Stimulated activated CD4-positive, alpha-beta T cell treated with anti-CD3 and anti-CD28 coated beads, TNF-alpha, amount 100 ng/mL, for 48 hours (primary cell): ENCODE results near the gene XPO4.
"Not testable (repeated sequence)": the region's sequence is repeated elsewhere in the genome, so short reads cannot be mapped to it uniquely, and the experiment has no call there.

Source experiments
- DNase-seq, 3 donors: peaks; one replicate each; pipeline ENCODE4 v3.0.0-alpha.2; 2020; ENCODE audit warnings: low read depth in 3 of 3

The XPO4 gene

GRCh38 chr13:20891034-20891433 lies 11.5 kb downstream of the XPO4 start:
- DNase-seq, result no peak

DNA sequence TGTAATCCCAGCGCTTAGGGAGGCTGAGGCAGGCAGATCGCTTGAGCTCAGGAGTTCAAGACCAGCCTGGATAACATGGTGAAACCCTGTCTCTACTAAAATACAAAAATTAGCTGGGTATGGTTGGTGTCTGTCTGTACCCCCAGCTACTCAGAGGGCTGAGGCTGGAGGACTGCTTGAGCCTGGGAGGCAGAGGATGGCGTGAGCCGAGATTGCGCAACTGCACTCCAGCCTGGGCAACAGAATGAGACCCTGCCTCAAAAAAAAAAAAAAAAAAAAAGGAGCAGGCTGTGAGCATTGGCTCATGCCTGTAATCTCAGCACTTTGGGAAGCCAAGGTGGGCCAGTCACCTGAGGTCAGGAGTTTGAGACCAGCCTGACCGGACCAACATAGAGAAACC lies 12.0 kb downstream of the XPO4 start:
- DNase-seq, result not testable (repeated sequence)

- DNase-seq, result no peak
Measured at GRCh38 chr13:20882206-20882605, 20.3 kb downstream of the XPO4 start.

DNA sequence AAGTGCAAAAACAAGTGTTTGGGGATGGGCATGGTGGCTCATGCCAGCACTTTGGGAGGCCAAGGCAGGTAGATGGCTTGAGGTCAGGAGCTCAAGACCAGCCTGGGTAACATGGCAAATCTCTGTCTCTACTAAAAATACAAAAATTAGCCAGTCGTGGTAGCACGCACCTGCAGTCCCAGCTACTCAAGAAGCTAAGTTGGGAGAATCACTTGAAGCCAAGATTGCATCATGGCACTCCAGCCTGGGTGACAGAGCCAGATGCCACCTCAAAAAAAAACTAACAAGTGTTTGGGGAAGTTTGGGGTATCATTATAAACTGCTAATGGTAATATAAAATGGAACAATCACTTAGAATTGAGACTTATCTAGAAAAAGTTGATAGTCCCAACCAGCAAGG lies 24.6 kb downstream of the XPO4 start:
- no peak for DNase-seq

DNA sequence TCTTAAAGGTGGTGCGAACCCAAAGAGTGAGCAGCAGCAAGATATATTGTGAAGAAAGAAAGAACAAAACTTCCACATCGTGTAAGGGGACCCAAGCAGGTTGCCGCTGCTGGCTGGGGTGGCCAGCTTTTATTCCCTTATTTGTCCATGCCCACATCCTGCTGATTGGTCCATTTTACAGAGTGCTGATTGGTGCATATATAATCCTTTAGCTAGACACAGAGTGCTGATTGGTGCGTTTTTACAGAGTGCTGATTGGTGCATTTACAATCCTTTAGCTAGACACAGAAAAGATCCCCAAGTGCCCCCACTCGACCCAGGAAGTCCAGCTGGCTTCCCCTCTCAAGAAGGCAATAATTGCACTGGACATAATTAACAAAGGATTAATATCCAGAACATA lies 25.7 kb downstream of the XPO4 start:
- DNase-seq, result not testable (repeated sequence)

- DNase-seq, result not testable (repeated sequence)
Measured at GRCh38 chr13:20874439-20874838, 28.1 kb downstream of the XPO4 start.

DNA sequence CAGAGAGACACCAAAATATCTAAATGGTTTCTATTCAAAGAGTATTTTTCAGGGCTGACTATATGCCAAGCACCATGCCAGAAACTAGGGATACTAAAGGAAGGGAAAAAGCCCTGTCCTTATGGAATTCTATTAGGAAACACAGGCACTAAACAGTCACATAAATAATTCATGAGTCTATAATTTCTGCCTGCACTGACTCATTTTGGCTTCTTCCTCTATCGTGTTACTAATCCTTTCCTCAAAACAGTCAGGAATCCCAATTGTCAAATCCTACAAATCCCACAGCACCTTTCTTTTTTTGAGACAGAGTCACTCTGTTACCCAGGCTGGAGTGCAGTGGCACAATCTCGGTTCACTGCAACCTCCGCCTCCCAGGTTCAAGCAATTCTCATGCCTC lies 29.2 kb downstream of the XPO4 start:
- DNase-seq, result no peak

- no peak for DNase-seq
Measured at GRCh38 chr13:20870829-20871228, 31.7 kb downstream of the XPO4 start.

- DNase-seq, result no peak
Measured at GRCh38 chr13:20869540-20869939, 33.0 kb downstream of the XPO4 start.

- no peak for DNase-seq
Measured at GRCh38 chr13:20867408-20867807, 35.1 kb downstream of the XPO4 start.

- not testable (repeated sequence) for DNase-seq
Measured at GRCh38 chr13:20861666-20862065, 40.9 kb downstream of the XPO4 start.

DNA sequence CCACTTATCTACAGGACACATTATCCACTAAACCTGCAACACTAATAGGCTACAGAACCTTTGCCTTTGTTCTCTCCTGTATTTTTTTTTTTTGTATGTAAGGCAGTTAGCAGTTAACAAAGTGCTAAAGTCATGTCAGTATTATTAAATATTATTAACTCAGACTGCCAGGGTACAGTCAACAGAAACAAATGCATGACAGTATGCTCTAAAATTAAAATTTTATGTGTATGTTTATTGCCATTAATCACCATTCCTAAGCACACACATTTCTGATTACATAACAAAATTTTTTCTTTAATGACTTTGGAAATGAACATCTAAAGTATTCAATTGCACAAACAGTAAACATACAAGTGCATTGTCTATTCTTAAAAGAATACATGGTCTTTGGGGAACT lies 41.7 kb downstream of the XPO4 start:
- no peak for DNase-seq

DNA sequence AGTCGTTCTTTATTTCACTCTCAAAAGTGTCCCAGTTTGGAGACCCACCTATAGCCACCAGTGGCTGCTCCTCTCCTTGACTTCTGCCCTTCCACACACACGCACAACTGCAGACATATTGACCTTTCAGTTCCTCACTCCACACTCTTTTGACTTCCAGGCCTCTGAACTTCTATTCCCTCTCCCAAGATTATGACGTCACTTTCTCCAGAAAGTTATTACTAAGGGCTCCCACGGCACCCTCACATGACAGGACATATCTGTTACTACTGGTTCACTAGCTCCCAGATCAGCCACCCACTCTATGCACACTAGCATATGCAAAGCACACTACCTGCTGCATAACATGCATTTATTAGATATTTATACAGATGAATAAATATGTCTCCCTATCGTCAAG lies 45.9 kb downstream of the XPO4 start:
- no peak for DNase-seq

DNA sequence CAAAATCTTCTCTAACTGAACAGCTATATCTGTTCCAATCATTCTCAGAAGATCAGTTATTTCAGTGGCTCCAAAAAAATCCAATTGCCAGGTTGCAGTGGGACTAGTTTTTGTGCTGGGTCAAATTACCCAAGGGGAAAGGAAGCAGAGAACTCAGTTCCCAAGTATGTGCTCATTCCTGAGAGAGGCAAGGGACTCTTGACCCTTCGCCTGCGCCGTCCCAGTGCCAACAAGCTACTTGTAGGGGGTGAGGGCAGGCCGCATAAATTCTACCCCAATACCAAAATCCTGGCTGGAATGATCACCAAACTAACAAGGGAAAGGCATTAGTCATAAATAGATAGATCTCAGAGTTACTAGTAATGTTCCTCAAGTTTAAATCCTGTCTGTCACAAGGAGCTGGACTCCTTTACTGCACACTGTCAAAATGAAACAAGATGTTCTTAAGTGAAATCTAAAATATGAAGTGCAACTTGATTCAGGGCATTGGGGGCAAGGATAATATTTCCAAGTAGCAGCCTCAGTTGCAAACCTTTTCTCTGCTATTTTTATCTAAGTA lies 50.6 kb downstream of the XPO4 start:
- DNase-seq, result no peak

DNA sequence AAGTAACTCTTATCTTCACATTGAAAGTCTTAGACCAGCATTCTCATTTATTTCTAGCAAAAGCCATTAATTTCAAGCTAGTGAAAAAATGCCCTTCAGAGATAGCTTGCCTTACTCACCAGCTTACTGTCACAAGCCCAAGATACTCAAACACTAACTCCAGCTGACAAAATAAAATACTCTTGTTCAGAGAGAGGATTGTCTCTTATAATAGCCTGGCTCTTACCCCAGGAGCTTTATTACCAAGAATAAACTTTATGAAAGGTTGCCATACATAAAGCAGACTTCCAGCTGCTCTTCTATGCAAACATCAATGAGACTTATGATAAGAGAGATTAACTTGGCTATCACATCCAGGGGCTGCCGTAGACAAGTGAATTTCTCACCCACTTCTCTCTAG lies 53.6 kb downstream of the XPO4 start:
- DNase-seq, result no peak

GRCh38 chr13:20848203-20848602 lies 54.3 kb downstream of the XPO4 start:
- no peak for DNase-seq

DNA sequence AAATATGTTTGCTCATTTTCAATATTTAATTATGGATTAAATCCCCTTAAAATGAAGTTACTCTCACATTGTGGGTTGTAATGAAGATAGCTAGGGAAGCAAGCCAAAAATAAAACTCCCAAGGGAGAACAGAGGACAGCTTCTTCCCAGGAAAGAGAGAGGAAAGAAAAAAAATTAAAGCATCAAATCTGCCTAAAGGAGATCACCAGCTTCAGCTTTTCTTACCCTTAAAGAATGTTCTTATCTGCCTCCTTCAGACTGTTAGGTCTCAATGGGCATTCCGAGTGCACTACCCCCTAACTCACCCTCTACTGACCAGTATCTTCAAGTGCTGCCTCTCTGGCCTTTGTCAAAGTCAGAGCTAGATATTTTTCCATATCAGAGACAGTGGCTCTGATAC lies 55.2 kb downstream of the XPO4 start:
- no peak for DNase-seq

DNA sequence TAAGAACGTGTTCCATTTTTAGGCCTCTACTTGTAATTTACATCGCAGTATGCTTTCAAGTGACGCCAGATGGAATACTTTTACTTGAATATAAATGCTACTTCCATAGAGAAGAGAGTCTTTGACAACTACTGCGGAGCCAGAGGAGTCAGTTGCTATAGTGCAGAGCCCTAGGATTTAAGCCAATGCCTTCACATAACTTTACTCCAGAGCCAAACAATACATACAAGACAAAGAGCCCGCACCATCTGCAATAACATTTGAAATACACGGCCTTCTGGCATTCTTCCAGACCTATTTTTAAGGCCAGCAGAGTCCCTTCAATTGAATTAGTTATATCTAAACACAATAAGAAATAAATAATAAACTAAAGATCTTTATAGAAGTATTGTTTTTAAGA lies 59.4 kb downstream of the XPO4 start:
- DNase-seq, result no peak

DNA sequence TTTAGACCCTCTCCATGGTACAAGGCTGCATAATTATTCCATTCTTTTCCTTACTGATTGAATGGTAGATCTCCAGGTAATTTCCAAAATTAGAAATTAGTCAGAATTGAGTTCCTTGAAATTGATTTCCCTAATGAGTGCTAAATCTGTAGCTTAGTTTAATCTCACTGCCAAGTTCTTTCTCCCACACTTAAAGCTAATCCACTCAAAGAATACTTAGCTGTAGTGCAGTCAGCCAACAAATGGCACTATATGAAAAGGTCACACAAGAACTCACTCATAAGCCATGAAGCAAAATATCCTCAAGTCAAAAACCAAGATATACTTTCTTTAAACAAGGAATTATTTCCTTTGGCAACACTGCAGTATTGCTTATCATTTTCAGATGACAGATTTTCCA lies 62.0 kb downstream of the XPO4 start:
- DNase-seq, result no peak

DNA sequence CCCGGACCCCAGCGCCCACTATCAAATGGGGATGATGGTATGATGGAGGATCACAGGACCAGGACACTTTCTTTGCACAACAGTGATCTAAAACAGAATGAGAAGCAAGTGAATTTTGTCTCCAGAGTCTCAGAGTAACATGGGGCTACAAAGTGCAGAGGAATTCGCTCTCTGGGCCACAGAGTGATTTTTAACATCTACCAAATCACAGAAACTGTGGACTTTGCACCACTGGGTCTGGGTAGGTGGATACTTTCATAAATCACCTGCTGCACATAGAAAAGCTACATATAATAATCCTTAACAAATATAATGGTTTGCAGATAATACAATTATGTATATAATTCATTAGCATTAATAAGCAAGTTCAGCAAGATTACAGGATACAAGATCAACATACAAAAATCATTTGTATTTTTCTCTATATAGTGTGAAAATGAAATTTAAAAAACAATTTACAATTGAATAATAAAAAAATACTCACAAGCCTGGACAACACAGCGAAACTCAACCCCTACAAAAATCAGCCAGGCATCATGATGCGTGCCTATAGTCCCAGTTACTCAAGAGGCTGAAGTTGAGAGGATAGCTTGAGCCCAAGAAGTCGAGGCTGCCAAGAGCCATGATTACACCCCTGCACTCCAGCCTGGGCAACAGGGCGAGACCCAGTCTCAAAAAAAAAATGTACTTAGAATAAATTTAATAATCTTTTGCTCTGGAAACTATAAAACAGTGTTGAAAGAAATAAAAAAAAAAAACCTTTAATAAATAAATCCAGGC lies 68.5 kb downstream of the XPO4 start:
- no peak for DNase-seq

DNA sequence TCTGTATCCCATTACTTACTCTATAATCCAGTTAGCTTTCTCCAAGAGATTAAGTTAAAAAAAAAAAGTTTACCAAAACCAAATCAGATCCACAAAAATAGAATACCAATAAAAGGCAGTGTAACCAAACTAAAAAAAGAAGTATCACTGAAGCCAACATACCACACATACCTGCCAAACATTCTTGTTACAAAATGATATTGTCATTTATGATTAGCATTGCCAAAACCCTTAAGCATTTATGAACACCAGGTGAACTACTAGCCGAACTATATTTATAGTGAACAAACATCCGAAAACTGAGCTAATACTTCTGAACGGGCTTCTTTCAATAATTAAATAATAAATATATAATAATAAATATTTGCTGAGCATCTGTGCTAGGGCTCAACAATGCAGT lies 69.7 kb downstream of the XPO4 start:
- DNase-seq, result no peak

DNA sequence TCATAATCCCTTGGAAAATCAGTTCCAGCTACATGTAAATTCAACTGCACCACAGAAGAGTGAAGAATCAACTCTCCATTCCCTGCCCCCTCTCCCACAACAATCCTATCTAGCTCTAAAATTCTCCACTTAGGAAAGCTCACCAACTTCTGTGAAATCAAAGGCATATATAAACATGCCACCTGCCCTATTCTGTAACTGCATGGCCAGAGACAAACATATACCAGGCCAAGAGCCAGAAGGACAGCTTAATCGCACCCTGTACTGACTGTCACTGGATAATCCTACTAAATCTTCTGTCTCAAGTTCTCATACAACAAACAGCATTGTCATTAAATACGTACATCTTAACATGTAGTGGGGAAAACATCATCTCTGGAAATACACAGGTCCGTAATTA lies 70.6 kb downstream of the XPO4 start:
- no peak for DNase-seq

GRCh38 chr13:20831254-20831653 lies 71.3 kb downstream of the XPO4 start:
- no peak for DNase-seq
